ENCODE measurements around the gene CPB1.

The CPB1 gene

DNA sequence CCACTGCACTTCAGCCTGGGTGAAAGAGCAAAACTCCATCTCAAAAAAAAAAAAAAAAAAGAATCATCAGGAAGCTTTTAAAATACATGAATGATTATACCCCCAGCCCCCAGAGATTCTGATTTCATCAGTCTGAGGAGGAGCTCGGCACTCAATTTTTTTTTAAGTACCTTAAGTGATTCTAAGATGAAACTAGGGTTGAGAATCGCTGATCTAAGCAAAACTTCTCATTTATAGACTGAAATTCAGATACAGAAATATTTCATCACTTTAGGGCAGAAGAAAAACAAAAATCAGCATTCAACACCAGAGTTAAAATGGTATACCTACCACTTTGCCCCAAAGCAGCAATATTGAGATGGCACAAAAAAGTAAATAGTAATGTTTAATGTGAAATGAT is 62.2 kb downstream of the CPB1 start:
- no peak for DNase-seq

DNA sequence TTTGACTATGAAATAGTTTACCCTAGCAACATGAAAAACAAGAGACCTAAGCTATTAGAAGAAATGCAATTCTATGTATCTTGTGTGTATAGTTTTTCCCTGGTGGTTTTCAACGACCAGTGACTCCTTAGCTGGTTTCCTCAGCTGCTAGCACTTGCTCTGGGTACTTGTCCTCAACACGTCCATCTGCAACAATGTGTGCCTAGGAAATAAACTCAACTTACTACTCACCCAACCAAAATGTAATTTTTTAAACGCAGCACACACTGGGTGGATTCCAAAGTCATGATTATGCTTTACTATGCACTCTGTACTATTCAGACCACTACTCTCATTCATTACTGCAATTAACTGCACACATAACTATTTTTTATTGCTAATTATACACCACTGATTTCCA is 68.5 kb downstream of the CPB1 start:
- no peak for DNase-seq

DNA sequence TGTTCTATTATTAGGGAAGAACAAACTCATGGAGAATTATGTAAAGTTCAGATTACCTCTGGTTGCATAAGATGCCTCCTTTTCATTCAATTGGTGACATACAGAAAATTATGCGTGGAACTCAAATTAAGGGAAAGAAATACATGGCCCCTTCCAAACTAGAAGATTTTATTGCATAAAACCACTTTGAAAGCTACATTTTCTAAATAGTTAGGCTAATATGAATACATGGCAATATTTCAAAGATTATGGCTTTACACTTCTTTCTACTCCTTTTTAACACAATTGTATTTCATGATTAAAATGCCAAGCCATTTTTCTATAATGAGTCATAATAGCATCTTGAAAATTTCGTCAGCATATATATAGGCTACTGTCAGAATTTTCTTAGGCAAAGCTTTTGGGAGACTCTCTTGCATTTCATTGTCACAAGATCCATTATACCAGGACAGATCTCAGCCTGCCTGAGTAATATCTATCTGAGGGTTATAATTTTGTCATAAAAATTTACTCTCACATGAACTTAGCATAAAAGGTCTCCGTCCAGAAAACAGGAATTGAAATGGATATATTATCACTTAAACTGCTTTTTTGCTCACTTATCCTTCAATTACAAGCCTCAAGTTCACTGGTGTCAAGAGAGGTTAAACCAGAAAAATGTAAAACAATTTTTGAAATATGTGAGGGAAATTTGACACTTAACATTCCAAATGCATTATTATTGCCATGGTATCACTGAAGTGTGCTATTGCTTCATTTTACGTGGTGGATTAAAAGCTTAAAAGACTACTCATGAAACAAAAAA is 74.6 kb downstream of the CPB1 start:
- DNase-seq, result no peak

DNA sequence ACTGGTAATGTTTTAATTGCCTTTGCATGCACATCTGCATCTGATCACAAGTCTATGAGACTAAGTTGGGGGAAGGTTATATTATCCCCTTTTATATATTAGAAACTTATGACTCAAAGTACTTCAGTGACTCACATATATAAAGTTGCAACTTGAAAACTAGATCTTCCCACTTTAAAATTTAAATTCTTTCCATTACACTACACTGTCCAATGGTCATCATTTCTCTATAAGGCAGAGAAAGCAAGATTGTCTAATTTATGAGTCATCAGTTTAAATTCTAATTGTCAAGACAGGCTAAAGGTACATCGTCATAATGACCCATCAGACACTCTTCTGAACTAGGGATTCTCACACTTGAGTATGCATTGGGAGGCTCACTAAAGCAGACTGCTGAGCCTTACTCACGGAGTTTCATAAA is 75.4 kb downstream of the CPB1 start:
- DNase-seq, result no peak

DNA sequence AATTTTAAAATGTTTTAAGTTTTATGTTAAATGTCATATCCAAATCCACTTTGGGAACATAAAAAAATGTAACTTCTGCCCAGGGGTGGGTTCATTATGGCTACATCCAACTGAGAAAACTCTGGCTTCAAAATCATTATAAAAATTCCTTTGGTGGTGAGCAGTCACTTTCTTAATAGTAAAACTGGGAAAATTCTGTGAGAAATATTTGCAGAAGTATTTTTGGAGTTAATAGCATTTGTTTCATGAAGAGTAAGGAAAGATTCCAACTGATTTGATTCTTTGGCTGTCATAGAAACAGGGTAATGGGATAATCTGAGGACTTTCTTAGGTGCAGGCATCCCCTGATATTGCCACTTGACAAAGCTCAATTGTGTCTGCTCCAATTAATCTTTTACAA is 76.3 kb downstream of the CPB1 start:
- DNase-seq, result no peak

DNA sequence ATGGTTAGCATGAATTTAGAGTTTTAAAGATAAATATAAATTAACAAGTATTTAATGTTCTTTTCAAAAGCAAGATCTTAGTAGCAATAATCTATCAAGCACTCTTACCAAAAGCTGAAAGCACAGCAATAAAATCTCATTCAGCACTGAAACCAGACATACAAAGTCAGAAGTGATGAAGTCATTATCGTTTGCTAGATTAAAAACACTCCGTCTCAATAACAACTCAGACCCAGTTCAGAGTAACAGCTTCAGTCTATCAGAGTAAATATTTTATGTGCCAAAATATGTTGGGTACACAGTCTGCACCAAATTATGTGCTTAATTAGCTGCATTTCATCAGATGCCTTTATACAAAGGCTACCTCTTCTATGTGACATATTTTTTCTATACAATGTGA is 79.1 kb downstream of the CPB1 start:
- DNase-seq, result no peak
